ES-I3 (cell line): ENCODE results near the gene ZDHHC9.

Experiments used
- H3K36me3 ChIP-seq: 2 replicates; pipeline ENCODE4 v1.6.1; 2013; ENCODE audit warnings: mild to moderate bottlenecking, low read length, control low read depth, moderate library complexity; ENCODE audit not compliant: insufficient read depth
- H3K4me1 ChIP-seq: 2 replicates; pipeline ENCODE4 v1.6.1; 2013; ENCODE audit warnings: mild to moderate bottlenecking, control low read depth, low read length; ENCODE audit not compliant: insufficient read depth
- H3K9ac ChIP-seq: 2 replicates; pipeline ENCODE4 v1.6.1; 2013; ENCODE audit warnings: low read depth, mild to moderate bottlenecking, low read length, moderate library complexity
- H3K9me3 ChIP-seq: 2 replicates; pipeline ENCODE4 v1.6.1; 2013; ENCODE audit warnings: mild to moderate bottlenecking, low read length, moderate library complexity; ENCODE audit not compliant: control insufficient read depth, insufficient read depth

The ZDHHC9 gene

DNA sequence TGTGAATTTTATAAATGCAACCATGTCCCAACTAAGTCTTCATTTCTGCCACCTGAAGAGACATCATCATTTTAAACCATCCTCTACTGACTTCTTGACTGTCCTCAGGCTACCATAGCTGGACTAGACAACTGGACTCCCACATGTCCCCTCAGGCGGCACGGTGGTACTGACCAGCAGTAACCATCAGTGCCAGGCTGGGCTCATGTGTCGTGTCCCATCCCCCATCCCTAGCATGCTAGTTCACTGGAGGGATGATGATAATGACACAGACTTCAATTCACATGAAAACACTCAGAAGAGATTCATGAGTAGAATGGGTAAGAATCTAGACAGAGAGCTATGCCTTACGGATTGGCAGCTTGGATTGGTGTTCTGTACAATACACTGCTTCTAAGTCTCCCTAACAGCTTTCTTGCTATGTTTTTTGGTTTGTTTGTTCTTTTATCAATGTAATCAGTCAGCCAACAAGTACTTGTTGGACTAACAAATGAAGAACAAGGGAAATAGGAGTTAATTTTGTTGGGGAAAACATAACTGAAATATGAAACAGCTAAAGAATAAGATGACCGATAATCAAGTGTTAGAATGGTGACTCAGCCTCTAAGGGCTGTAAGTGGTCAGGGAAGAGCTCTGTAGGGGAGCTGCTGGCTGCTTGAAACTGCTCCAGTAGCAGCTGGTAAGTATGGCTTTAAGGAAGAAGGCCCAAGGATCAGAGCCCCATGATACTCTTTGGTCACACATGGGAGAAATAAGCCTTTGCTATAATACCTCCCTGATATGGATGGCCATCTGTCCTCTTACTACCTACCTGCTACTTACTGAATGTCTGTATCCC, 10.3 kb downstream of the ZDHHC9 start:
- no peaks in the 10 kb centered on the region for H3K9me3 ChIP-seq
- peaks cover 6% of the 10 kb centered on the region for H3K36me3 ChIP-seq
- H3K4me1 ChIP-seq = no peaks in the 10 kb centered on the region
- no peak overlapping the region for H3K9ac ChIP-seq

DNA sequence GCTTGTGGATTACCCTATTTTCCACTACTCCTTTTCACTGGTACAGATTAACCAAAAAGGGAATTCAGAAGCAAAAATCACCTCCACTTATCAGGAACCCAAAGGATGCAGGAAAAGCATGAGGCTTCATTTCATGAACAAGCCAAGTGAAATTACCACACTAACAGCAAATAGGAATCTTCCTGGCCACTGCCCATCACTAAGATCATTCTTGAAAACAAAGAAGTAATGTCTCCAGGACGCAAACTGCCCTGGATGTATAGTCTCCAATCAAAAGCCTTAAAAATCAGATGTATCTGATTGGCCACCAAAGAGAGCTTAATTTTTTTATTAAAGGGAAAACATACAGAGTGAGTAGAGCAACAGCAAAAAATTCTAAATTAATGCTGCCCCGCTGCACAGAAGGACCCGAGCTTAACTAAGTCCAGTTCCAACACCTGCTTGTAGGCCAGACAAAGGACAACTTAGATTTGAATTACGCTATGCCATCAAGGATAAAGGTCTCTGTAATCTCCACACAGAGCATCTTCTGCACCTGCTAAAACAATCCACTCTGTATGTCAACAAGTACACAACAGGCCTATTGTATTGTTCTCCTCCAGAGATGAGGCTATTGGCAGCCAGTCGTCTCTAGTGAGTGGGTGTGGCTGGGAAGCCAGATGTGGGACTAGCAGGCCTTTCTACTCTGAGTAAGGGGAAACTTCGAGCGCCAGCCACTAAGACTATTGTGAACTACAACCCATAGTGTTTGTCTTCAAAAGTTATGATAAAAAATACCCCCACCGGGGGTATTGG, 12.4 kb downstream of the ZDHHC9 start:
- H3K4me1 ChIP-seq = no peaks in the 10 kb centered on the region; the same call in 1 of the 2 replicates
- H3K9me3 ChIP-seq = no peaks in the 10 kb centered on the region
- H3K36me3 ChIP-seq = peaks cover 6% of the 10 kb centered on the region
- no peak overlapping the region for H3K9ac ChIP-seq

DNA sequence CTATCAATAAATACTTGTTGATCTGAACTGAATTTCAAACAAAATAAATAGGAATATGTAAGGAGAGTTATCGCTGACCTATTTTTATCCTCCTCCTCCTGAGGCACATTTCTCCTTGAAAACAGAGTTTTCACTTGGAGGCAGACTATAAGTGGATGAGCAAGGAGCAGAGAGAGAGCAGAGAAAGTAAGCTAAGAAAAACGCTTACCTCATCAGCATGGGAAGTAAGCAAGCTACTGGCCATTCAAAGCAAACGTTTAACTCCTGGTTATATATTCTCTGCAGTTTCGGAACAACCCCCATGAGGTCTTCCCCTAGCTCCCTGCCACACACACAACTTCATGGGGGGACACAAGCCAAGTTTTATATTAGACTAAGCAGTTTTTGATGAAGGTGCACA, 13.2 kb downstream of the ZDHHC9 start:
- Histone ChIP-seq H3K9me3 (no peaks in the 10 kb centered on the region), H3K9ac (no peak overlapping the region)

DNA sequence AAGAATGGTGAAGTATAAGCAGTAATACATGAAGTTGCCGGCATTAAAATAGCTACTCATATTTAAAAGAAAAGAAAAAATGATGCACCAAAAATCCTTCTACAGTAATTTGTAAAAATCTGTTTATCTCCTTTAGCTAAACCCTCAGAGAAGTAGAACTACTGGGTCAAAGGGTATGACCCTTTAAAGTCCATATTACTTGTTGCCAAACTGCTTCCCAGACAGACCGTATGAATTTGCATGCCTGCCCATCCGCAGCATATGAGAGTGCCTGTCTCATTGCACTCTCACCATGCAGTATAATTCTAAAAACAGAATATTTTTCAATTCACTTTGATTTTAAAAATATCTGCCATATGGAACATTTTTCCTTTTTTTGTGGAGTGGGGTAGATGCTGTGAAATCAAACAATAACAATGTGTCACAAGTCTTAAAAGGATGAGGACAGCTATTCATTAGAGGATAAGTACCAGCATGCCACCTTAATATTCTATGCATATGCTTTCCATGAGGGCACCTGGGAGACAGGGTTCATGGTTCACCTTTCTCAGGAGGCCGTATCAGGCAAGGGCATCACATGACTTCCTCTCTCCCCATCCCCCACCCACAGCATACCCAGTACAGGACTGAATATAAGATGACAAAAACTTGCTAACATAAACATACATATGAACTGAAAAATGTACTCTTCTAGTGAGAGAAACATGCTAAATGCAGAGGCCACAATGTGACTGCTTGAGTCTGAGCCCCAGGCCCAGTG, 17.8 kb downstream of the ZDHHC9 start:
- no peak overlapping the region for H3K9ac ChIP-seq
- no peaks in the 10 kb centered on the region for H3K9me3 ChIP-seq
- no peaks in the 10 kb centered on the region; the same call in 1 of the 2 replicates for H3K4me1 ChIP-seq
- H3K36me3 ChIP-seq = peaks cover 3% of the 10 kb centered on the region

More for the DNA sequence above, 13.2 kb downstream of the ZDHHC9 start:
- Histone ChIP-seq H3K36me3 (peaks cover 6% of the 10 kb centered on the region), H3K4me1 (no peaks in the 10 kb centered on the region; the same call in 1 of the 2 replicates)

DNA sequence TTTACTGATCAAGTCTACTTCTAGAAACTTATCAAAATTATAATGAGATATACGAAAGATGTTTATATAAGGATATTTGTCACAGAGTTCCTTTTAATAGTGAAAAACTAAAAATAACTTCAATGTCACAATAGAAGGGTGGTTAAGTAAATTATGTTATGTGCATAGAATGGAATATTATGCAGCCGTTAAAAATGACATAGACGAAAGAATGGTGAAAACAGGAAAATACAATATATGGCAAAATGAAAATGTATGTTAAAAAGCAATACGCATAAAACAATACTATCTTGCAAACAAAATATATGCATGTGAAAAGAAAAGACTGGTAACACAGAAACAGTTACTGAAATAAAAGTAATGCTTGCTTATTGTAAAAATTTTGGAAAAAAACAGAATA, 19.1 kb downstream of the ZDHHC9 start:
- H3K36me3 ChIP-seq = peaks cover 3% of the 10 kb centered on the region
- H3K9me3 ChIP-seq = no peaks in the 10 kb centered on the region
- H3K9ac ChIP-seq = no peak overlapping the region
- no peaks in the 10 kb centered on the region; the same call in 1 of the 2 replicates for H3K4me1 ChIP-seq

DNA sequence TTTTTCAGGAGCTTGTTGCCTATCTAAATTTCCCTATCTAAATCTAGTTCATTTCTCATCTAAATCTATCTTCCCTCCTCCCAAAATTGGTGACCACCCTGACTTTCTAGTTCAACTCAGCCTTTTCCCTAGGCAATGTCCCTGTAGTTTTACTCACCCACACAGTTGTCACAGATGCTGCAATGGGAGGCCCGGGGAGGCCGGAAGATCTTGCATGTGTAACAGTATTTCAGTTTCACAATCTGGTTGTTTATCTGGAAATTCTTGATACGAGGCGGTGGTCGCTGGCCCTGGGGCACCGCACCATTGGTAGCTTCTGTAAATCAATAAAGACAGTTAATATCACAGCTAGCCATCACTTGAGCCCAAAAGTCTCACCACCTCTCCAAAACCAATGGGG, 20.2 kb downstream of the ZDHHC9 start:
- H3K9ac ChIP-seq = no peak overlapping the region
- no peaks in the 10 kb centered on the region; the same call in 1 of the 2 replicates for H3K4me1 ChIP-seq
- H3K36me3 ChIP-seq = peaks cover 3% of the 10 kb centered on the region
- H3K9me3 ChIP-seq = no peaks in the 10 kb centered on the region

DNA sequence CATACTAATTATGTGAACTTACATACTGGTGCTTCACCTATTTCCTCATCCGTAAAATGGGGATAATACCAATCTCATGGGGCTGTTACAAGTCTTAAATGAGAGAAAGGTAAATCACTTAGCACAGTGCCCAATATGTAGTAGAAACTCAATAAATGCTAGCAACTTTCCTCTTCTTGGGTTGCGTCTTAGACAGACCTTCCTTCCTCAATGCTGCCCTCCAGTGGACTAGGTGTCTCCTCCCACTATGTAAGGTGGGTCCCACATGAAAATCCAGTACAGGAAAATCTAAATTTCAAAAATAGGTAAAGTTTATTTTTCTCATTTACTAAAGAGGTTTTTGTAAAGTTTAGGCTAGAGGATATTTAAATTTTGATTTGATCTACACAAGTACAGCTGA, 20.6 kb downstream of the ZDHHC9 start:
- H3K9ac ChIP-seq = no peak overlapping the region

DNA sequence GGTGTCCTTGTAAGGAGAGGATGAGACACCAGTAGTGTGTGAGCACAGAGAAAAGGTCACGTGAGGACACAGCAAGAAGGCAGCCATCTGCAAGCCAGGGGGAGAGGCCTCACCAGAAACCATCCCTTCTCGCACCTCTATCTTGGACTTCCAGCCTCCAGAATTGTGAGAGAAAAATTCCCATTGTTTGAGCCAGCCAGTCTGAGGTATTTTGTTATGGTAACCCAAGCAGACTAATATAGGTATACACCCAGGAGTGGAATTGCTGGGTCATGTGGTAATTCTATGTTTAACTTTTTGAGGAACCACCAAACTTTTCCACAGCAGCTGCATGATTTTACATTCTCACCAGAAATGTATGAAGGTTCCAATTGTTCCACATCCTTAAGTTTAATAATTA, 25.6 kb downstream of the ZDHHC9 start:
- no peaks in the 10 kb centered on the region for H3K4me1 ChIP-seq
- H3K36me3 ChIP-seq = peaks cover 5% of the 10 kb centered on the region
- no peaks in the 10 kb centered on the region for H3K9me3 ChIP-seq
- H3K9ac ChIP-seq = no peak overlapping the region

More for the DNA sequence above, 20.6 kb downstream of the ZDHHC9 start:
- H3K4me1 ChIP-seq = no peaks in the 10 kb centered on the region; the same call in 1 of the 2 replicates
- H3K36me3 ChIP-seq = peaks cover 3% of the 10 kb centered on the region
- H3K9me3 ChIP-seq = no peaks in the 10 kb centered on the region

DNA sequence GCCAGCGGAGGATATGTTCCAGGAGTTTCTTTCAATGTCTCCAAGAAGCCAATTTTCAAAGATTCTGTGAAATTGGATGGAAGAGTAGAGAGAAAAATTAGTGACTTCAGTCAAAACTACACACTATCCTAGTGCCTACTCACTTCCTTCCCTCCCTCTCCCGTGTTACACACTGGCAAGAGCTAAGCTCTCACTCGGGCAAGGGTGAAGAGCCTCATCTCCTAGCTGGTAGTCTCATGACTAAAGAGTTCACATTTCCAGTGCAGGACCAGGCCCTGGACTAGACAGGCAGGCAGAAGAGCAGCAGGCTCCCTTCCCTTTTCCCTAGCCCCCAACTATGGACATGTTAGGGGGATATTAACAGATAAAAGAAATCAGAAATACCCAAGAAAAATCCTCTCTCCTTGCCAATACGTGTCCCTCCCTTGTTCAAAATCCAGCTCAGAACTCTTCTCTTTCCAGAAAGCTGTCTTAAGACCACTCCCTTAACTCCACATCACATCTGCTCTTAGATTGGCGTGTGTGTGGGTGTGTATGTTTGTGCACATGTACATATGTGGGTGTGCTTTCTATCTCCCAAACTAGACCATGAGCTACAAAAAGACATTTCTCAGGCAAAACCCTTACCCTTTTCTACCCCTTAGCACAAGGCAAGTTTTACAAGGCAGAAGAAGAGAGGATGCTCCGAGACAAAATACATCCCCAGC, 29.9 kb downstream of the ZDHHC9 start:
- peaks cover 21% of the 10 kb centered on the region for H3K36me3 ChIP-seq

DNA sequence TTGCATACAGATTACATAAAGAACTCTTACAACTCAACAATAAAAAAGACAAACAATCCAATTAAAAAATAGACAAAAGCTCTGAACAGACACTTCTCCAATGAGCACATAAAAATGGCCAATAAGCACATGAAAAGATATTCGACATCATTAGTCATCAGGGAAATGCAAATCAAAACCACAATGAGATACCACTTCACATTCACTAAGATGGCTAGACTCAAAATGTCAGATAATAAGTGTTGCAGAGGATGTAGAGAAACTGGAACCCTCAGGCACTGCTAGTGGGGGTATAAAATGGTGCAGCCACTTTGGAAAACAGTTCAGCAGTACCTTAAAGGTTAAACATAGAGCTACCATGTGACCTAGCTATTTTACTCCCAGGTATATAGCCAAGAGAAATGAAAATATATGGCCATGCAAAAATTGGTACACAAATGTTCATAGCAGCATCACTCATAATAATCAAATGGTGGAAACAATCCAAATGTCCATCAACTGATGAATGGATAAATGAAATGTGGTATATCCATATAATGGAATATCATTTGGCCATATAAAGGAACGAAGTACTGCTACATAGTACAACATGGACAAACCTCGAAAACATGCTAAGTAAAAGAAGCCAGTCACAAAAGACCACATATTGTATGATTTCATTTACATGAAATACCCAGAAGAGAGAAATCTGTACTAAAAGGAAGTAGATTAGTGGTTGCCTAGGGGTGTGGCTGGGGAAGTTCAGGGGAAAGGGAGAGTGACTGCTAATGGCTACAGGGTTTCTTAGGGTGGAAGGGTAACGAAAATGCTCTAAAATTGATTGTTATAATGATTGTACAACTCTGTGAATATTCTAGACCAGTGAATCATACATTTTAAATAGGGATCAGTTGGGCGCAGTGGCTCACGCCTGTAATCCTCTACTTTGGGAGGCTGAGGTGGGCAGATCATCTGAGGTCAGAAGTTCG, 34.6 kb downstream of the ZDHHC9 start:
- Histone ChIP-seq H3K9ac (no peak overlapping the region), H3K36me3 (peaks cover 23% of the 10 kb centered on the region), H3K4me1 (no peaks in the 10 kb centered on the region), H3K9me3 (no peaks in the 10 kb centered on the region)

More for the DNA sequence above, 29.9 kb downstream of the ZDHHC9 start:
- Histone ChIP-seq H3K9me3 (no peaks in the 10 kb centered on the region), H3K4me1 (no peaks in the 10 kb centered on the region), H3K9ac (no peak overlapping the region)

DNA sequence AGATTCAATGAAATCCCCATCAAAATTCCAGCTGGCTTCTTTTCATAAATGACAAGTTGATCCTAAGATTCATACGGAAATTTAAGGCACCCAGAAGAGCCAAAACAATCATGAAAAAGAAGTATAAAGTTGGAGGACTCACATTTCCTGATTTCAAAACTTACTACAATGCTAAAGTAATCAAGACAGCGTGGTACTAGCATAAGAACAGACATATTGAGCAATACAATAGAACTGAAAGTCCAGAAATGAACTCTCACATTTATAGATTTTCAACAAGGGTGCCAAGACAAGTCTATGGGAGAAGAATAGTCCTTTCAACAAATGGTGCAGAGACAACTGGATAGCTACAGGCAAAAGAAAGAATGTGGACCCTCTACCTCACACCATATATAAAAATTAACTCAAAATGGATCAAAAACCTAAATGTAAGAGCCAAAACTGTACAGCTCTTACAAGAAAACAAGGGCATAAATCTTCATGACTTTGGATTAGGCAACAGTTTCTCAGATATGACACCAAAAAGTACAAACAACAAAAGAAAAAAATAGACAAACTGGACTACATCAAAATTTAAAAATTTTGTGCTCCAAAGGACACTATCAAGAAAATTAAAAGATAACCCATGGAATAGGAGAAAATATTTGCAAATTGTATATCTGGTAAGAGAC, 35.4 kb downstream of the ZDHHC9 start:
- peaks cover 23% of the 10 kb centered on the region for H3K36me3 ChIP-seq
- H3K9ac ChIP-seq = no peak overlapping the region
- no peaks in the 10 kb centered on the region for H3K9me3 ChIP-seq
- no peaks in the 10 kb centered on the region for H3K4me1 ChIP-seq

DNA sequence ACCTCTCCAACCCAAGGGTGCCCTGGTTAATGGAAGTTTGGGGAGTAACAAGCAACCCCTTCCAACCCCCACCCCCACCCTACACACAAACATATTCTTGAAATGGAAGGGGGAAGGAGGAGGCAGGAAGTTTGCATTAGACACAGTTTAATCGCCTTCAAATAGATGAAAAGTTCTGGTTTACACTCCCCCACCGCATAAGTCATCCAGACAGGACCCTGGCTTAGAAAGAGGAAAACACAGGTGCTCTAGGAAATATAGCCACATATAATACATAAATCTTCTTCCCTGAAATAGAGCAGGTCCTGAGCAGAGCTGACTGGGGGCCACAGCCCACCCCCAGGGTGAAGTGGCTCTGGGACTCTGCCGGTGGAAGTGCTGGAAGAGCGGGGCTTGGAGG, 38.9 kb downstream of the ZDHHC9 start:
- no peaks in the 10 kb centered on the region for H3K4me1 ChIP-seq
- peaks cover 7% of the 10 kb centered on the region for H3K36me3 ChIP-seq
- H3K9ac ChIP-seq = no peak overlapping the region
- no peaks in the 10 kb centered on the region for H3K9me3 ChIP-seq
